ENCODE measurements around the gene ESYT1. TPM values are rescaled to one million over a fixed set of nuclear protein-coding genes. Genes with fewer than 3 reads are reported as not detected.

ESYT1 gene
- polyA plus RNA-seq (2013, experiment 1 of 2): 125 TPM
- 97.7 TPM for polyA plus RNA-seq (2013, experiment 2 of 2)

GRCh38 chr12:56127888-56128669 is at the start of gene ESYT1:
ESYT1 (plus strand) TSS chr12:56128267; CDS start chr12:56128320, 53 bp downstream.
- H3K9me3 ChIP-seq (ENCODE audit: control insufficient read depth, low read length): no peaks in the 10 kb centered on the region
- H3K27ac ChIP-seq (ENCODE audit: low read depth, low read length, severe bottlenecking): peak within 1 kb of the TSS; percentile 93
- peak within 1 kb of the TSS; percentile 82 for H3K4me3 ChIP-seq (ENCODE audit: extremely low read depth, insufficient read depth, low read length, poor library complexity, severe bottlenecking)
- H3K4me1 ChIP-seq (ENCODE audit: control insufficient read depth, insufficient read depth, low read length, poor library complexity, severe bottlenecking): peaks cover 21% of the 10 kb centered on the region
- WGBS, 2 experiments (ENCODE audit: insufficient coverage in 2 of 2): 0% methylated on average over 44 to 47 of the region's 49 CpGs
- H3K36me3 ChIP-seq (ENCODE audit: control insufficient read depth, insufficient read depth, low read length): peaks cover 30% of the 10 kb centered on the region

- no peaks in the 10 kb centered on the region for H3K9me3 ChIP-seq (ENCODE audit: control insufficient read depth, low read length)
- peaks cover 17% of the 10 kb centered on the region for H3K4me1 ChIP-seq (ENCODE audit: control insufficient read depth, insufficient read depth, low read length, poor library complexity, severe bottlenecking)
- WGBS, 2 experiments (ENCODE audit: insufficient coverage in 2 of 2): no CpG with 5 or more reads among the region's 1 CpG
- no peak overlapping the region for H3K27ac ChIP-seq (ENCODE audit: low read depth, low read length, severe bottlenecking)
- H3K36me3 ChIP-seq (ENCODE audit: control insufficient read depth, insufficient read depth, low read length): no peaks in the 10 kb centered on the region
- no peak overlapping the region for H3K4me3 ChIP-seq (ENCODE audit: extremely low read depth, insufficient read depth, low read length, poor library complexity, severe bottlenecking)
These were observed 49.6 kb upstream of the ESYT1 start for GRCh38 chr12:56078427-56078826.

- Histone ChIP-seq H3K9me3 (ENCODE audit: control insufficient read depth, low read length) (no peaks in the 10 kb centered on the region), H3K4me3 (ENCODE audit: extremely low read depth, insufficient read depth, low read length, poor library complexity, severe bottlenecking) (peak overlapping the region; percentile 58), H3K4me1 (ENCODE audit: control insufficient read depth, insufficient read depth, low read length, poor library complexity, severe bottlenecking) (peaks cover 17% of the 10 kb centered on the region), H3K27ac (ENCODE audit: low read depth, low read length, severe bottlenecking) (peak overlapping the region; percentile 53), H3K36me3 (ENCODE audit: control insufficient read depth, insufficient read depth, low read length) (no peaks in the 10 kb centered on the region)
- 2 to 3% methylated on average over 24 to 30 of the region's 50 CpGs for WGBS, 2 experiments (ENCODE audit: insufficient coverage in 2 of 2)
These were observed 48.9 kb upstream of the ESYT1 start for GRCh38 chr12:56078931-56079722.

GRCh38 chr12:56079723-56080555 is 48.1 kb upstream of the ESYT1 start, which contains the start of gene ERBB3:
ERBB3 (plus strand) TSS chr12:56080165; CDS start chr12:56080301, 136 bp downstream.
- Histone ChIP-seq H3K9me3 (ENCODE audit: control insufficient read depth, low read length) (no peaks in the 10 kb centered on the region), H3K27ac (ENCODE audit: low read depth, low read length, severe bottlenecking) (peak within 1 kb of the TSS; percentile 53), H3K36me3 (ENCODE audit: control insufficient read depth, insufficient read depth, low read length) (no peaks in the 10 kb centered on the region), H3K4me3 (ENCODE audit: extremely low read depth, insufficient read depth, low read length, poor library complexity, severe bottlenecking) (peak within 1 kb of the TSS; percentile 58), H3K4me1 (ENCODE audit: control insufficient read depth, insufficient read depth, low read length, poor library complexity, severe bottlenecking) (peaks cover 17% of the 10 kb centered on the region)
- WGBS, 2 experiments (ENCODE audit: insufficient coverage in 2 of 2): 0 to 1% methylated on average over 48 to 50 of the region's 59 CpGs

- Histone ChIP-seq H3K4me3 (ENCODE audit: extremely low read depth, insufficient read depth, low read length, poor library complexity, severe bottlenecking) (peak overlapping the region; percentile 58), H3K36me3 (ENCODE audit: control insufficient read depth, insufficient read depth, low read length) (no peaks in the 10 kb centered on the region), H3K27ac (ENCODE audit: low read depth, low read length, severe bottlenecking) (no peak overlapping the region), H3K4me1 (ENCODE audit: control insufficient read depth, insufficient read depth, low read length, poor library complexity, severe bottlenecking) (peaks cover 17% of the 10 kb centered on the region), H3K9me3 (ENCODE audit: control insufficient read depth, low read length) (no peaks in the 10 kb centered on the region)
- WGBS, 2 experiments (ENCODE audit: insufficient coverage in 2 of 2): 12 to 33% methylated on average over 3 to 9 of the region's 20 CpGs
These were observed 47.4 kb upstream of the ESYT1 start for GRCh38 chr12:56080556-56081138.

GRCh38 chr12:56081393-56082347 is 46.4 kb upstream of the ESYT1 start:
- Histone ChIP-seq H3K36me3 (ENCODE audit: control insufficient read depth, insufficient read depth, low read length) (no peaks in the 10 kb centered on the region), H3K27ac (ENCODE audit: low read depth, low read length, severe bottlenecking) (peak overlapping the region; percentile 63), H3K4me1 (ENCODE audit: control insufficient read depth, insufficient read depth, low read length, poor library complexity, severe bottlenecking) (peaks cover 17% of the 10 kb centered on the region), H3K4me3 (ENCODE audit: extremely low read depth, insufficient read depth, low read length, poor library complexity, severe bottlenecking) (peak overlapping the region; percentile 58), H3K9me3 (ENCODE audit: control insufficient read depth, low read length) (no peaks in the 10 kb centered on the region)
- WGBS, 2 experiments (ENCODE audit: insufficient coverage in 2 of 2): 40 to 67% methylated on average over 1 to 2 of the region's 6 CpGs

- WGBS, 2 experiments (ENCODE audit: insufficient coverage in 2 of 2): 88% methylated on average over 1 of the region's 2 CpGs; no CpG with 5 or more reads in 1 of the 2 experiments
- H3K4me3 ChIP-seq (ENCODE audit: extremely low read depth, insufficient read depth, low read length, poor library complexity, severe bottlenecking): no peak overlapping the region
- H3K36me3 ChIP-seq (ENCODE audit: control insufficient read depth, insufficient read depth, low read length): no peaks in the 10 kb centered on the region
- H3K4me1 ChIP-seq (ENCODE audit: control insufficient read depth, insufficient read depth, low read length, poor library complexity, severe bottlenecking): peaks cover 17% of the 10 kb centered on the region
- H3K9me3 ChIP-seq (ENCODE audit: control insufficient read depth, low read length): no peaks in the 10 kb centered on the region
- H3K27ac ChIP-seq (ENCODE audit: low read depth, low read length, severe bottlenecking): peak overlapping the region; percentile 23
These were observed 45.7 kb upstream of the ESYT1 start for GRCh38 chr12:56082382-56082781.

- Histone ChIP-seq H3K9me3 (ENCODE audit: control insufficient read depth, low read length) (no peaks in the 10 kb centered on the region), H3K36me3 (ENCODE audit: control insufficient read depth, insufficient read depth, low read length) (no peaks in the 10 kb centered on the region), H3K27ac (ENCODE audit: low read depth, low read length, severe bottlenecking) (peak overlapping the region; percentile 23), H3K4me1 (ENCODE audit: control insufficient read depth, insufficient read depth, low read length, poor library complexity, severe bottlenecking) (peaks cover 17% of the 10 kb centered on the region), H3K4me3 (ENCODE audit: extremely low read depth, insufficient read depth, low read length, poor library complexity, severe bottlenecking) (no peak overlapping the region)
- 80% methylated on average over 1 of the region's 3 CpGs; no CpG with 5 or more reads in 1 of the 2 experiments for WGBS, 2 experiments (ENCODE audit: insufficient coverage in 2 of 2)
These were observed 45.1 kb upstream of the ESYT1 start for GRCh38 chr12:56082967-56083366.

- Histone ChIP-seq H3K27ac (ENCODE audit: low read depth, low read length, severe bottlenecking) (no peak overlapping the region), H3K9me3 (ENCODE audit: control insufficient read depth, low read length) (no peaks in the 10 kb centered on the region), H3K4me1 (ENCODE audit: control insufficient read depth, insufficient read depth, low read length, poor library complexity, severe bottlenecking) (peaks cover 17% of the 10 kb centered on the region), H3K36me3 (ENCODE audit: control insufficient read depth, insufficient read depth, low read length) (no peaks in the 10 kb centered on the region), H3K4me3 (ENCODE audit: extremely low read depth, insufficient read depth, low read length, poor library complexity, severe bottlenecking) (no peak overlapping the region)
- 93 to 95% methylated on average over 14 to 15 of the region's 15 CpGs for WGBS, 2 experiments (ENCODE audit: insufficient coverage in 2 of 2)
These were observed 43.0 kb upstream of the ESYT1 start for GRCh38 chr12:56084958-56085543.
